Measurements from ENCODE around the gene C16orf54. TPM values are rescaled to one million over a fixed set of nuclear protein-coding genes. Genes with fewer than 3 reads are reported as not detected.

The C16orf54 gene
- total and polyA plus RNA-seq, 9 of the 15 experiments (the other 6 are each of a cell fraction or from before 2014, with no cell fraction given), result 0.09 TPM; not detected in 8

GRCh38 chr16:29743827-29744531, 1.8 kb downstream of the C16orf54 start:
- ATAC-seq, result no peak
- intact Hi-C loops (cut with micrococcal nuclease), result no loop called here
- TF ChIP-seq PHF20 (IDR thresholded peaks at IDR 0.05; ENCODE audit: partially characterized antibody) (no peak), PCBP1 (IDR thresholded peaks at IDR 0.05; ENCODE audit: low read depth, low read length, poor library complexity, severe bottlenecking) (no peak), ZNF184 (CRISPR knock-in tag; IDR thresholded peaks at IDR 0.05) (no peak), RNF219 (CRISPR knock-in tag; IDR thresholded peaks at IDR 0.05) (no peak), CBX8 (IDR thresholded peaks at IDR 0.05; ENCODE audit: borderline replicate concordance, extremely low read depth, low read depth, low read length, poor library complexity, severe bottlenecking) (no peak), PML (IDR thresholded peaks at IDR 0.05; ENCODE audit: low read length) (no peak), CCAR2 (IDR thresholded peaks at IDR 0.05; ENCODE audit: low read depth, low read length) (no peak), MED1 (CRISPR knock-in tag; IDR thresholded peaks at IDR 0.05; ENCODE audit: borderline replicate concordance) (no peak), AFF1 (IDR thresholded peaks at IDR 0.05; ENCODE audit: low read depth in 1 of 2, partially characterized antibody in 2 of 2) (no peak), RBBP5 (IDR thresholded peaks at IDR 0.05; ENCODE audit: borderline replicate concordance, insufficient read depth, low read length, poor library complexity, severe bottlenecking) (no peak)
- TF ChIP-seq, protein P1, sequence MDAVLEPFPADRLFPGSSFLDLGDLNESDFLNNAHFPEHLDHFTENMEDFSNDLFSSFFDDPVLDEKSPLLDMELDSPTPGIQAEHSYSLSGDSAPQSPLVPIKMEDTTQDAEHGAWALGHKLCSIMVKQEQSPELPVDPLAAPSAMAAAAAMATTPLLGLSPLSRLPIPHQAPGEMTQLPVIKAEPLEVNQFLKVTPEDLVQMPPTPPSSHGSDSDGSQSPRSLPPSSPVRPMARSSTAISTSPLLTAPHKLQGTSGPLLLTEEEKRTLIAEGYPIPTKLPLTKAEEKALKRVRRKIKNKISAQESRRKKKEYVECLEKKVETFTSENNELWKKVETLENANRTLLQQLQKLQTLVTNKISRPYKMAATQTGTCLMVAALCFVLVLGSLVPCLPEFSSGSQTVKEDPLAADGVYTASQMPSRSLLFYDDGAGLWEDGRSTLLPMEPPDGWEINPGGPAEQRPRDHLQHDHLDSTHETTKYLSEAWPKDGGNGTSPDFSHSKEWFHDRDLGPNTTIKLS (IDR thresholded peaks at IDR 0.05; ENCODE audit: borderline replicate concordance, low read depth), result no peak

More at GRCh38 chr16:29743827-29744531, 1.8 kb downstream of the C16orf54 start:
- H3K27me3 ChIP-seq (ENCODE audit: control insufficient read depth in 2 of 2, insufficient read depth in 2 of 2, low read length in 2 of 2), result no peaks in the 10 kb centered on the region
- H3K9me3 ChIP-seq (replicated peaks; ENCODE audit: control insufficient read depth, insufficient read depth, low read depth, low read length), result 0 out of 2 replicates have a peak, but pooled peaks cover 2% of the 10 kb centered on the region
- no peak for DNase-seq (ENCODE audit: extremely low read depth in 1 of 4, low spot score in 3 of 4)
- no peaks in the 10 kb centered on the region for H4K20me1 ChIP-seq (replicated peaks; ENCODE audit: control insufficient read depth, insufficient read depth, low read length)
- H3K4me1 ChIP-seq (replicated peaks in 1 of 2; ENCODE audit: control insufficient read depth in 2 of 2, insufficient read depth in 2 of 2, low read length in 2 of 2), result peaks cover 0 to 18% of the 10 kb centered on the region in 2 experiments; a peak in 4 of 5 replicates
- H3K27ac ChIP-seq (ENCODE audit: extremely low read depth, low read depth, low read length), result no peak overlapping the region
- WGBS (ENCODE audit: insufficient coverage, low coverage, missing lambda C conversion rate), result 40% methylated on average over 20 of the region's 21 CpGs
- H3K36me3 ChIP-seq (ENCODE audit: control insufficient read depth, insufficient read depth, low read length), result no peaks in the 10 kb centered on the region
- no peak for FAIRE-seq
- ChIA-PET POLR2A (no interaction called here), CTCF (ENCODE audit: low intra/inter-chr PET ratio) (no interaction called here)
- no peaks in the 10 kb centered on the region for H3K79me2 ChIP-seq (ENCODE audit: control insufficient read depth, insufficient read depth, low read length)
- no TSS peak for BruUV-seq (replicated peaks)
- in situ Hi-C loops (cut with MboI), result no loop called here
- no peak overlapping the region for H2AFZ ChIP-seq (ENCODE audit: low read depth, low read length)
- no peak overlapping the region for H3K4me3 ChIP-seq
- no peak overlapping the region for H3K4me2 ChIP-seq (ENCODE audit: insufficient read depth, low read length)
- H3K9me1 ChIP-seq (ENCODE audit: control insufficient read depth, insufficient read depth, low read length), result no peaks in the 10 kb centered on the region
- peak overlapping the region in 1 of 2 experiments; percentile 55; a peak in 2 of 4 replicates for H3K9ac ChIP-seq (ENCODE audit: insufficient read depth in 1 of 2, low read depth in 2 of 2, low read length in 2 of 2)
